ENCODE results near the gene CHRNA7.
"Not testable (repeated sequence)": the region's sequence is repeated elsewhere in the genome, so short reads cannot be mapped to it uniquely, and the experiment has no call there.

CHRNA7 gene

GRCh38 chr15:32119694-32120330, 89.5 kb downstream of the CHRNA7 start:
- FAIRE-seq (no peak), DNase-seq (ENCODE audit: insufficient read length, low spot score) (no peak)

GRCh38 chr15:32120577-32121383, 90.5 kb downstream of the CHRNA7 start:
- FAIRE-seq (no peak), DNase-seq (ENCODE audit: insufficient read length, low spot score) (no peak)

- no peak for FAIRE-seq
- no peak for DNase-seq (ENCODE audit: insufficient read length, low spot score)
These were observed 91.0 kb downstream of the CHRNA7 start for GRCh38 chr15:32121384-32121695.

GRCh38 chr15:32122013-32122412, 91.7 kb downstream of the CHRNA7 start:
- no peak for FAIRE-seq
- no peak for DNase-seq (ENCODE audit: insufficient read length, low spot score)

- FAIRE-seq (no peak), DNase-seq (ENCODE audit: insufficient read length, low spot score) (no peak)
These were observed 93.2 kb downstream of the CHRNA7 start for GRCh38 chr15:32123473-32123872.

GRCh38 chr15:32124726-32125125, 94.4 kb downstream of the CHRNA7 start:
- DNase-seq (ENCODE audit: insufficient read length, low spot score) (no peak), FAIRE-seq (no peak)

- FAIRE-seq (no peak), DNase-seq (ENCODE audit: insufficient read length, low spot score) (no peak)
These were observed 95.3 kb downstream of the CHRNA7 start for GRCh38 chr15:32125595-32125994.

GRCh38 chr15:32129815-32130214, 99.5 kb downstream of the CHRNA7 start:
- no peak for FAIRE-seq
- DNase-seq (ENCODE audit: insufficient read length, low spot score): no peak

GRCh38 chr15:32130823-32131222, 100.5 kb downstream of the CHRNA7 start:
- FAIRE-seq (no peak), DNase-seq (ENCODE audit: insufficient read length, low spot score) (no peak)

- no peak for FAIRE-seq
- DNase-seq (ENCODE audit: insufficient read length, low spot score): no peak
These were observed 101.5 kb downstream of the CHRNA7 start for GRCh38 chr15:32131803-32132202.

- FAIRE-seq (no peak), DNase-seq (ENCODE audit: insufficient read length, low spot score) (no peak)
These were observed 102.5 kb downstream of the CHRNA7 start for GRCh38 chr15:32132859-32133258.

- DNase-seq (ENCODE audit: insufficient read length, low spot score) (no peak), FAIRE-seq (no peak)
These were observed 104.5 kb downstream of the CHRNA7 start for GRCh38 chr15:32134842-32135241.

GRCh38 chr15:32135335-32135734, 105.0 kb downstream of the CHRNA7 start:
- no peak for FAIRE-seq
- DNase-seq (ENCODE audit: insufficient read length, low spot score): no peak

- DNase-seq (ENCODE audit: insufficient read length, low spot score); FAIRE-seq: not testable (repeated sequence)
These were observed 115.2 kb downstream of the CHRNA7 start for GRCh38 chr15:32145512-32145911.

GRCh38 chr15:32148833-32149555, 118.7 kb downstream of the CHRNA7 start:
- FAIRE-seq (no peak), DNase-seq (ENCODE audit: insufficient read length, low spot score) (no peak)

GRCh38 chr15:32152574-32152973, 122.3 kb downstream of the CHRNA7 start:
- FAIRE-seq: no peak
- no peak for DNase-seq (ENCODE audit: insufficient read length, low spot score)

- not testable (repeated sequence) for DNase-seq (ENCODE audit: insufficient read length, low spot score)
- FAIRE-seq: peak; percentile 66
These were observed 123.7 kb downstream of the CHRNA7 start for GRCh38 chr15:32153868-32154623.

- DNase-seq (ENCODE audit: insufficient read length, low spot score); FAIRE-seq: not testable (repeated sequence)
These were observed 131.8 kb downstream of the CHRNA7 start for GRCh38 chr15:32162143-32162542.

GRCh38 chr15:32164065-32164464, 133.8 kb downstream of the CHRNA7 start:
- FAIRE-seq; DNase-seq (ENCODE audit: insufficient read length, low spot score): not testable (repeated sequence)

GRCh38 chr15:32164747-32165146, 134.4 kb downstream of the CHRNA7 start:
- not testable (repeated sequence) for DNase-seq (ENCODE audit: insufficient read length, low spot score); FAIRE-seq

GRCh38 chr15:32165775-32166174, 135.5 kb downstream of the CHRNA7 start:
- FAIRE-seq; DNase-seq (ENCODE audit: insufficient read length, low spot score): not testable (repeated sequence)

Measured in HTR-8/SVneo (cell line).